Loucy (cell line): Measurements from ENCODE around the gene GRID1.

ENCODE experiments used
- EZH2phosphoT487 ChIP-seq: fragments of 200-600 bp; IDR thresholded peaks from 2 replicates; pipeline ENCODE4 v1.6.1; 2018; ENCODE audit warnings: antibody characterized with exemption, mild to moderate bottlenecking, moderate library complexity, borderline replicate concordance
- TF ChIP-seq, protein P1 (sequence below): fragments of 200-600 bp; sonication (generic); conservative IDR thresholded peaks from 2 replicates; pipeline ENCODE4 v1.5.1; 2014; ENCODE audit warnings: mild to moderate bottlenecking, antibody characterized with exemption, low read length

DNA sequence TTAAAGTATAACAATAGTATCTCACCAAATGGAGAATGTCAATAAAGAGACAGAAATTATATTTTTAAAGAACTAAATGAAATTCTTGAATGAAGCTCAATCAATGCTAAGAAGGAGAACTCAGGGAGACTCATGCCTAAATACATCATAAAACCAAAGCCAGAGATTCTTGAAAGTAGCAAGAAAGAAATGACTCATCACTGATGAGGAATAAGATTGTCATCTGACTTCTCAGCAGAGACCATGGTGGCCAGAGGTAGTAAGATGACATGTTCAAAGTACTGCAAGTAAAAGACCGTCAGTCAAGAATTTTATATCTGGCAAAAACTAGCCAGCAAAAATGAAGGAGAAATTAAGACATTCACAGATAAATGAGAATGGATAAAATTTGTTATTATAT lies 399.0 kb downstream of the GRID1 start:
- TF ChIP-seq, protein P1, sequence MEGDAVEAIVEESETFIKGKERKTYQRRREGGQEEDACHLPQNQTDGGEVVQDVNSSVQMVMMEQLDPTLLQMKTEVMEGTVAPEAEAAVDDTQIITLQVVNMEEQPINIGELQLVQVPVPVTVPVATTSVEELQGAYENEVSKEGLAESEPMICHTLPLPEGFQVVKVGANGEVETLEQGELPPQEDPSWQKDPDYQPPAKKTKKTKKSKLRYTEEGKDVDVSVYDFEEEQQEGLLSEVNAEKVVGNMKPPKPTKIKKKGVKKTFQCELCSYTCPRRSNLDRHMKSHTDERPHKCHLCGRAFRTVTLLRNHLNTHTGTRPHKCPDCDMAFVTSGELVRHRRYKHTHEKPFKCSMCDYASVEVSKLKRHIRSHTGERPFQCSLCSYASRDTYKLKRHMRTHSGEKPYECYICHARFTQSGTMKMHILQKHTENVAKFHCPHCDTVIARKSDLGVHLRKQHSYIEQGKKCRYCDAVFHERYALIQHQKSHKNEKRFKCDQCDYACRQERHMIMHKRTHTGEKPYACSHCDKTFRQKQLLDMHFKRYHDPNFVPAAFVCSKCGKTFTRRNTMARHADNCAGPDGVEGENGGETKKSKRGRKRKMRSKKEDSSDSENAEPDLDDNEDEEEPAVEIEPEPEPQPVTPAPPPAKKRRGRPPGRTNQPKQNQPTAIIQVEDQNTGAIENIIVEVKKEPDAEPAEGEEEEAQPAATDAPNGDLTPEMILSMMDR: no peak
- no peak for TF ChIP-seq EZH2phosphoT487
